WTC11 (cell line): ENCODE measurements around the gene GNS. TPM values are rescaled to one million over a fixed set of nuclear protein-coding genes. Genes with fewer than 3 reads are reported as not detected.

ENCODE experiments used
- ATAC-seq: fragments of 200-7000 bp; cut with Tn5 transposase; 2 replicates; pipeline ENCODE4 v1.10.0; 2021; ENCODE audit warnings: mild to moderate bottlenecking, moderate library complexity
- CTCF ChIA-PET: fragments of 300-600 bp; sonication (Branson Sonifier 250); formaldehyde crosslinking; loops from one replicate; lab custom pipeline; 2021; ENCODE audit warnings: antibody characterized with exemption; lab: Charles Lee
- POLR2A ChIA-PET: fragments of 350-600 bp; sonication (Branson Sonifier 250); formaldehyde crosslinking; loops from one replicate; lab custom pipeline; 2021; ENCODE audit warnings: antibody characterized with exemption; lab: Charles Lee
- DNase-seq: peaks from one replicate; pipeline ENCODE4 v3.0.0; 2021; ENCODE audit warnings: low spot score
- H3K27ac Mint-ChIP-seq: 2 replicates; pipeline ENCODE4 v1.8.0; 2021; ENCODE audit warnings: mixed read lengths
- H3K27me3 Mint-ChIP-seq: 2 replicates; pipeline ENCODE4 v1.8.0; 2021; ENCODE audit warnings: low read depth, mild to moderate bottlenecking, moderate library complexity, mixed read lengths
- H3K36me3 Mint-ChIP-seq: 2 replicates; pipeline ENCODE4 v1.8.0; 2021; ENCODE audit warnings: mixed read lengths
- H3K4me1 Mint-ChIP-seq: 2 replicates; pipeline ENCODE4 v1.8.0; 2022; ENCODE audit warnings: mixed read lengths
- H3K4me3 Mint-ChIP-seq: 2 replicates; pipeline ENCODE4 v1.8.0; 2021; ENCODE audit warnings: mild to moderate bottlenecking, moderate library complexity, mixed read lengths
- H3K9me3 Mint-ChIP-seq: 2 replicates; pipeline ENCODE4 v1.8.0; 2021; ENCODE audit warnings: mixed read lengths
- ATF2 ChIP-seq: sonication (generic); formaldehyde crosslinking; IDR thresholded peaks from 2 replicates; pipeline ENCODE4 v1.8.1; 2022; ENCODE audit warnings: low read depth, missing genetic modification reagents, borderline replicate concordance
- CBFB ChIP-seq: sonication (generic); formaldehyde crosslinking; IDR thresholded peaks from 2 replicates; pipeline ENCODE4 v1.8.1; 2022; ENCODE audit warnings: mild to moderate bottlenecking, low read depth, missing genetic modification reagents
- ELF4 ChIP-seq: sonication (generic); formaldehyde crosslinking; IDR thresholded peaks from 2 replicates; pipeline ENCODE4 v1.8.1; 2022; ENCODE audit warnings: low read depth, mild to moderate bottlenecking, moderate library complexity, missing genetic modification reagents
- ETV6 ChIP-seq: sonication (generic); formaldehyde crosslinking; IDR thresholded peaks from 2 replicates; pipeline ENCODE4 v1.8.1; 2022; ENCODE audit warnings: mild to moderate bottlenecking, missing genetic modification reagents
- GABPB1 ChIP-seq: sonication (generic); formaldehyde crosslinking; IDR thresholded peaks from 2 replicates; pipeline ENCODE4 v1.8.1; 2023; ENCODE audit warnings: mild to moderate bottlenecking, missing genetic modification reagents
- IRF2 ChIP-seq: sonication (generic); formaldehyde crosslinking; IDR thresholded peaks from 2 replicates; pipeline ENCODE4 v1.8.0; 2022; ENCODE audit warnings: low read depth, missing genetic modification reagents, borderline replicate concordance
- KAT7 ChIP-seq: sonication (generic); formaldehyde crosslinking; IDR thresholded peaks from 2 replicates; pipeline ENCODE4 v1.8.1; 2023; ENCODE audit warnings: missing genetic modification reagents, mild to moderate bottlenecking, borderline replicate concordance
- NFE2L1 ChIP-seq: sonication (generic); formaldehyde crosslinking; IDR thresholded peaks from 2 replicates; pipeline ENCODE4 v1.8.1; 2023; ENCODE audit warnings: missing genetic modification reagents
- NR2C2 ChIP-seq: sonication (generic); formaldehyde crosslinking; IDR thresholded peaks from 2 replicates; pipeline ENCODE4 v1.8.0; 2022; ENCODE audit warnings: mild to moderate bottlenecking, missing genetic modification reagents
- NR3C1 ChIP-seq: sonication (generic); formaldehyde crosslinking; conservative IDR thresholded peaks from 2 replicates; pipeline ENCODE4 v1.8.1; 2023; ENCODE audit warnings: low read depth, mild to moderate bottlenecking, missing genetic modification reagents
- OVOL2 ChIP-seq: fragments of 250-450 bp; sonication (Bioruptor Pico); IDR thresholded peaks from 2 replicates; pipeline ENCODE4 v1.9.0; 2021; ENCODE audit warnings: mild to moderate bottlenecking, borderline replicate concordance
- SOX15 ChIP-seq: fragments of 250-450 bp; sonication (Bioruptor Pico); IDR thresholded peaks from 2 replicates; pipeline ENCODE4 v1.9.0; 2021; ENCODE audit warnings: mild to moderate bottlenecking
- TP53 ChIP-seq: sonication (generic); formaldehyde crosslinking; IDR thresholded peaks from 2 replicates; pipeline ENCODE4 v1.8.1; 2023; ENCODE audit warnings: mild to moderate bottlenecking, missing genetic modification reagents
- ZNF121 ChIP-seq: sonication (generic); formaldehyde crosslinking; IDR thresholded peaks from 2 replicates; pipeline ENCODE4 v1.8.0; 2023; ENCODE audit warnings: missing genetic modification reagents
- ZNF396 ChIP-seq: fragments of 250-450 bp; sonication (Bioruptor Pico); IDR thresholded peaks from 2 replicates; pipeline ENCODE4 v1.8.0; 2021; ENCODE audit warnings: mild to moderate bottlenecking, moderate library complexity, borderline replicate concordance
- ZNF423 ChIP-seq: fragments of 250-450 bp; sonication (Bioruptor Pico); IDR thresholded peaks from 2 replicates; pipeline ENCODE4 v2.1.2; 2022; ENCODE audit warnings: mild to moderate bottlenecking, moderate library complexity
- ZNF671 ChIP-seq: fragments of 250-450 bp; sonication (Bioruptor Pico); IDR thresholded peaks from 2 replicates; pipeline ENCODE4 v1.8.0; 2021; ENCODE audit warnings: mild to moderate bottlenecking
- total RNA-seq: library from RNA; stranded (reverse); gene quantifications from 3 replicates; pipeline ENCODE4 v1.2.3, GENCODE V29; 2021
- TF ChIP-seq, protein P1 (sequence below): fragments of 250-450 bp; sonication (Bioruptor Pico); IDR thresholded peaks from 2 replicates; pipeline ENCODE4 v1.9.0; 2021; ENCODE audit warnings: mild to moderate bottlenecking
- TF ChIP-seq, protein P2 (sequence below): sonication (generic); formaldehyde crosslinking; IDR thresholded peaks from 2 replicates; pipeline ENCODE4 v1.8.1; 2023; ENCODE audit warnings: mild to moderate bottlenecking, missing genetic modification reagents, moderate library complexity
- TF ChIP-seq, protein P3 (sequence below): fragments of 250-450 bp; sonication (Bioruptor Pico); IDR thresholded peaks from 2 replicates; pipeline ENCODE4 v1.8.0; 2021; ENCODE audit warnings: mild to moderate bottlenecking
- TF ChIP-seq, protein P4 (sequence below): sonication (generic); formaldehyde crosslinking; IDR thresholded peaks from 2 replicates; pipeline ENCODE4 v1.8.0; 2022; ENCODE audit warnings: mild to moderate bottlenecking, missing genetic modification reagents
- TF ChIP-seq, protein P5 (sequence below): sonication (generic); formaldehyde crosslinking; IDR thresholded peaks from 2 replicates; pipeline ENCODE4 v1.8.0; 2023; ENCODE audit warnings: missing genetic modification reagents

GNS gene
- total RNA-seq, 1 experiment from 2014 or later = 24.7 TPM

DNA sequence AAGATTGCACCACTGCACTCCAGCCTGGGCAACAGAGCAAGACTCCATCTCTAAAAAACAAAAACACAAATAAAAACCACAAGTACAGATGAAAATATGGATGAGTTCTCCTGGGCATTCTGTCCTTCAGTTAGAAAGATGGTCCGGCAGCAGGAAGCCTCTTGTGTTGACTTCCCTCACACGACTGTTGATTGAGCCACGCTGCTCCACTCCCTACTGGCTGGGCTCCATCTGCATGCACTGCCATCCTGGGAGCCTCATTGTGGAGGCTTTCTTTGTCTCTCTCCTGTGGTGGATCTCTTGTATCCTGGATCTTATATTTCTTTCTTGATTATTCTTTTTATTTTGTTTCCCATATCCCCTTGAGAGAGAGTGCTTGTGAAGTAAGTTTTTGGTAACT, 34.4 kb upstream of the GNS start (continued):
- TF ChIP-seq, protein P1, sequence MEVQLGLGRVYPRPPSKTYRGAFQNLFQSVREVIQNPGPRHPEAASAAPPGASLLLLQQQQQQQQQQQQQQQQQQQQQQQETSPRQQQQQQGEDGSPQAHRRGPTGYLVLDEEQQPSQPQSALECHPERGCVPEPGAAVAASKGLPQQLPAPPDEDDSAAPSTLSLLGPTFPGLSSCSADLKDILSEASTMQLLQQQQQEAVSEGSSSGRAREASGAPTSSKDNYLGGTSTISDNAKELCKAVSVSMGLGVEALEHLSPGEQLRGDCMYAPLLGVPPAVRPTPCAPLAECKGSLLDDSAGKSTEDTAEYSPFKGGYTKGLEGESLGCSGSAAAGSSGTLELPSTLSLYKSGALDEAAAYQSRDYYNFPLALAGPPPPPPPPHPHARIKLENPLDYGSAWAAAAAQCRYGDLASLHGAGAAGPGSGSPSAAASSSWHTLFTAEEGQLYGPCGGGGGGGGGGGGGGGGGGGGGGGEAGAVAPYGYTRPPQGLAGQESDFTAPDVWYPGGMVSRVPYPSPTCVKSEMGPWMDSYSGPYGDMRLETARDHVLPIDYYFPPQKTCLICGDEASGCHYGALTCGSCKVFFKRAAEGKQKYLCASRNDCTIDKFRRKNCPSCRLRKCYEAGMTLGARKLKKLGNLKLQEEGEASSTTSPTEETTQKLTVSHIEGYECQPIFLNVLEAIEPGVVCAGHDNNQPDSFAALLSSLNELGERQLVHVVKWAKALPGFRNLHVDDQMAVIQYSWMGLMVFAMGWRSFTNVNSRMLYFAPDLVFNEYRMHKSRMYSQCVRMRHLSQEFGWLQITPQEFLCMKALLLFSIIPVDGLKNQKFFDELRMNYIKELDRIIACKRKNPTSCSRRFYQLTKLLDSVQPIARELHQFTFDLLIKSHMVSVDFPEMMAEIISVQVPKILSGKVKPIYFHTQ (CRISPR knock-in tag) = no peak
- no peak for TF ChIP-seq GABPB1
- no peak for TF ChIP-seq TP53
- no peak for TF ChIP-seq ZNF423 (CRISPR knock-in tag)
- no peak for TF ChIP-seq NR3C1 (CRISPR knock-in tag)
- TF ChIP-seq, all 79 proteins: peak for 0

DNA sequence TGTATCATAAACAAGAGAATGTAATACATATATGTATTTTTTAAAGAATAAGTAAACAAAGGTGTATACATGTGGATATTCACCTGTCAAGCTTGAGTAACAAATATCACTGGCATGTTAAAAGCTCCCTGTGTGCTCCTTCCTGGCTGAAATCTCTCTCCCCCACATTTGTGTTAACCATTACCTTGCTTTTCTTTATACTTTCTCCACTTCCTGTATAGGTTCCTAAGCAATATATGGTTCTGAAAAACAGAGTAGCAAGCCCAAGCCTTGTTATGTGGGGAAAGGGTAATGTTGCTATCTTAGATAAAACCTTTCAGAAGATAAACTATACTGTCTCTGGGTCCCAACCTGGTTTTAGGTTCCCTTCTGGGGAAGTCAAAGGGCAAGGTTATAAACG, 32.9 kb upstream of the GNS start:
- DNase-seq = no peak
- ATAC-seq = no peak
- Mint-ChIP-seq H3K27ac (no peak overlapping the region), H3K36me3 (no peaks in the 10 kb centered on the region), H3K4me1 (peaks cover 21% of the 10 kb centered on the region), H3K4me3 (no peak overlapping the region), H3K9me3 (no peaks in the 10 kb centered on the region), H3K27me3 (no peaks in the 10 kb centered on the region)
- CTCF ChIA-PET = interaction anchor here (1.2 to 2.7 kb wide), 2 partner anchors 10 to 11 kb away, joined by 3 to 20 read pairs; no protein-coding TSS in a partner anchor
- TF ChIP-seq KAT7 (CRISPR knock-in tag) (no peak), OVOL2 (no peak), IRF2 (CRISPR knock-in tag) (no peak), ATF2 (no peak), ELF4 (CRISPR knock-in tag) (no peak), ETV6 (CRISPR knock-in tag) (no peak), ZNF121 (CRISPR knock-in tag) (no peak), CBFB (CRISPR knock-in tag) (no peak), ZNF671 (no peak), NR3C1 (CRISPR knock-in tag) (no peak), NFE2L1 (CRISPR knock-in tag) (no peak), NR2C2 (CRISPR knock-in tag) (no peak), SOX15 (CRISPR knock-in tag) (no peak), ZNF396 (CRISPR knock-in tag) (no peak)
- TF ChIP-seq, protein P2, sequence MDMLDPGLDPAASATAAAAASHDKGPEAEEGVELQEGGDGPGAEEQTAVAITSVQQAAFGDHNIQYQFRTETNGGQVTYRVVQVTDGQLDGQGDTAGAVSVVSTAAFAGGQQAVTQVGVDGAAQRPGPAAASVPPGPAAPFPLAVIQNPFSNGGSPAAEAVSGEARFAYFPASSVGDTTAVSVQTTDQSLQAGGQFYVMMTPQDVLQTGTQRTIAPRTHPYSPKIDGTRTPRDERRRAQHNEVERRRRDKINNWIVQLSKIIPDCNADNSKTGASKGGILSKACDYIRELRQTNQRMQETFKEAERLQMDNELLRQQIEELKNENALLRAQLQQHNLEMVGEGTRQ (CRISPR knock-in tag) = no peak
- TF ChIP-seq, protein P3, sequence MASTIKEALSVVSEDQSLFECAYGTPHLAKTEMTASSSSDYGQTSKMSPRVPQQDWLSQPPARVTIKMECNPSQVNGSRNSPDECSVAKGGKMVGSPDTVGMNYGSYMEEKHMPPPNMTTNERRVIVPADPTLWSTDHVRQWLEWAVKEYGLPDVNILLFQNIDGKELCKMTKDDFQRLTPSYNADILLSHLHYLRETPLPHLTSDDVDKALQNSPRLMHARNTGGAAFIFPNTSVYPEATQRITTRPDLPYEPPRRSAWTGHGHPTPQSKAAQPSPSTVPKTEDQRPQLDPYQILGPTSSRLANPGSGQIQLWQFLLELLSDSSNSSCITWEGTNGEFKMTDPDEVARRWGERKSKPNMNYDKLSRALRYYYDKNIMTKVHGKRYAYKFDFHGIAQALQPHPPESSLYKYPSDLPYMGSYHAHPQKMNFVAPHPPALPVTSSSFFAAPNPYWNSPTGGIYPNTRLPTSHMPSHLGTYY (CRISPR knock-in tag) = no peak
- TF ChIP-seq, protein P4, sequence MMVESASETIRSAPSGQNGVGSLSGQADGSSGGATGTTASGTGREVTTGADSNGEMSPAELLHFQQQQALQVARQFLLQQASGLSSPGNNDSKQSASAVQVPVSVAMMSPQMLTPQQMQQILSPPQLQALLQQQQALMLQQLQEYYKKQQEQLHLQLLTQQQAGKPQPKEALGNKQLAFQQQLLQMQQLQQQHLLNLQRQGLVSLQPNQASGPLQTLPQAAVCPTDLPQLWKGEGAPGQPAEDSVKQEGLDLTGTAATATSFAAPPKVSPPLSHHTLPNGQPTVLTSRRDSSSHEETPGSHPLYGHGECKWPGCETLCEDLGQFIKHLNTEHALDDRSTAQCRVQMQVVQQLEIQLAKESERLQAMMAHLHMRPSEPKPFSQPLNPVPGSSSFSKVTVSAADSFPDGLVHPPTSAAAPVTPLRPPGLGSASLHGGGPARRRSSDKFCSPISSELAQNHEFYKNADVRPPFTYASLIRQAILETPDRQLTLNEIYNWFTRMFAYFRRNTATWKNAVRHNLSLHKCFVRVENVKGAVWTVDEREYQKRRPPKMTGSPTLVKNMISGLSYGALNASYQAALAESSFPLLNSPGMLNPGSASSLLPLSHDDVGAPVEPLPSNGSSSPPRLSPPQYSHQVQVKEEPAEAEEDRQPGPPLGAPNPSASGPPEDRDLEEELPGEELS (CRISPR knock-in tag) = no peak
- TF ChIP-seq, protein P5, sequence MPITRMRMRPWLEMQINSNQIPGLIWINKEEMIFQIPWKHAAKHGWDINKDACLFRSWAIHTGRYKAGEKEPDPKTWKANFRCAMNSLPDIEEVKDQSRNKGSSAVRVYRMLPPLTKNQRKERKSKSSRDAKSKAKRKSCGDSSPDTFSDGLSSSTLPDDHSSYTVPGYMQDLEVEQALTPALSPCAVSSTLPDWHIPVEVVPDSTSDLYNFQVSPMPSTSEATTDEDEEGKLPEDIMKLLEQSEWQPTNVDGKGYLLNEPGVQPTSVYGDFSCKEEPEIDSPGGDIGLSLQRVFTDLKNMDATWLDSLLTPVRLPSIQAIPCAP = no peak
- TF ChIP-seq, protein P1 (CRISPR knock-in tag) = no peak
- POLR2A ChIA-PET = no interaction called here
